K562 (cell line): ENCODE results near the gene ITPR1. TPM values are rescaled to one million over a fixed set of nuclear protein-coding genes. Genes with fewer than 3 reads are reported as not detected.

Experiments
- E2F4 ChIP-seq: sonication (generic); formaldehyde crosslinking; IDR thresholded peaks from 2 replicates; pipeline ENCODE4 v1.8.0; 2022; ENCODE audit warnings: mild to moderate bottlenecking, low read depth, missing genetic modification reagents
- ERF ChIP-seq: fragments of 450-650 bp; formaldehyde crosslinking; IDR thresholded peaks from 2 replicates; pipeline ENCODE4 v1.4.0; 2020; ENCODE audit warnings: mild to moderate bottlenecking, mixed read lengths
- HOMEZ ChIP-seq: fragments of 250-450 bp; sonication (Bioruptor Pico); IDR thresholded peaks from 2 replicates; pipeline ENCODE4 v1.4.0; 2020; ENCODE audit warnings: mild to moderate bottlenecking, moderate library complexity
- WHSC1 ChIP-seq: IDR thresholded peaks from one replicate; pipeline ENCODE4 v1.6.1; 2012; ENCODE audit warnings: low read length, control low read depth, inconsistent platforms
- ZBTB5 ChIP-seq: fragments of 450-650 bp; IDR thresholded peaks from 2 replicates; pipeline ENCODE4 v1.6.1; 2017; ENCODE audit warnings: antibody characterized with exemption
- ZNF318 ChIP-seq, 2 experiments: fragments of 450-650 bp; IDR thresholded peaks; 2 replicates each; pipeline ENCODE4 v1.6.1; 2016; ENCODE audit warnings: mild to moderate bottlenecking in 2 of 2, borderline replicate concordance in 1 of 2, low read depth in 1 of 2, moderate library complexity in 1 of 2
- ZNF592 ChIP-seq: fragments of 450-650 bp; IDR thresholded peaks from 2 replicates; pipeline ENCODE4 v1.6.1; 2017; ENCODE audit warnings: antibody characterized with exemption, mild to moderate bottlenecking
- ZNF76 ChIP-seq: fragments of 250-450 bp; sonication (Bioruptor Pico); IDR thresholded peaks from 2 replicates; pipeline ENCODE4 v1.4.0; 2020; ENCODE audit warnings: mild to moderate bottlenecking, moderate library complexity, borderline replicate concordance
- polyA plus RNA-seq, 8 experiments: library from polyadenylated mRNA; depleted of rRNA in 4 of 8; stranded (reverse) in 5 of 8; unstranded in 3 of 8; fragments of >200 nt; fragmentation: Nextera tagmentation in 2 of 8; fragmentation: Illumina TruSeq in 1 of 8; extraction: Ambion mirVana in 2 of 8; extraction: Trizol in 1 of 8; gene quantifications; 2 replicates each; pipeline versions ENCODE4 v1.2.1 to v1.2.3, GENCODE V29; 2011 to 2014; ENCODE audit warnings: inconsistent platforms in 1 of 8, missing spikeins in 1 of 8
- total RNA-seq, 7 experiments: library from RNA; depleted of rRNA in 6 of 7; stranded (reverse); fragments of >200 nt in 6 of 7; fragmentation: Illumina TruSeq in 2 of 7; extraction: Trizol in 2 of 7; gene quantifications; 2 replicates each; pipeline versions ENCODE4 v1.2.1 to v1.2.3, GENCODE V29; 2011 to 2021; ENCODE audit warnings: low replicate concordance in 1 of 7

Gene ITPR1
- total and polyA plus RNA-seq, 9 of the 15 experiments (the other 6 are each of a cell fraction or from before 2014, with no cell fraction given) = 22.4 to 40.0 (median 27.4) TPM

- TF ChIP-seq ZNF318 (IDR thresholded peaks at IDR 0.05; ENCODE audit: borderline replicate concordance in 1 of 2, low read depth in 1 of 2) (0 out of 4 replicates have a peak, but pooled peaks of 1 of the 2 experiments have one; percentile 4), WHSC1 (no peak), ZNF592 (peak; percentile 82), ERF (no peak), E2F4 (CRISPR knock-in tag) (no peak), ZBTB5 (no peak), ZNF76 (no peak), HOMEZ (CRISPR knock-in tag) (no peak)
Measured at GRCh38 chr3:4884888-4885287, 391.7 kb downstream of the ITPR1 start (continued).
